ENCODE results near the gene FRAS1. TPM values are rescaled to one million over a fixed set of nuclear protein-coding genes. Genes with fewer than 3 reads are reported as not detected.

Gene FRAS1
- total and polyA plus RNA-seq, 9 of the 15 experiments (the other 6 are each of a cell fraction or from before 2014, with no cell fraction given) = under 0.01 to 0.11 (median 0.04) TPM; not detected in 2

GRCh38 chr4:78237360-78237759 is 180.2 kb downstream of the FRAS1 start:
- Histone ChIP-seq H3K9me1 (ENCODE audit: control insufficient read depth, insufficient read depth, low read length) (no peaks in the 10 kb centered on the region), H3K27me3 (ENCODE audit: control insufficient read depth in 2 of 2, insufficient read depth in 2 of 2, low read length in 2 of 2) (no peaks in the 10 kb centered on the region; a peak in 1 of 5 replicates), H3K4me3 (no peak overlapping the region), H3K9ac (ENCODE audit: insufficient read depth in 1 of 2, low read depth in 2 of 2, low read length in 2 of 2) (no peak overlapping the region), H3K36me3 (ENCODE audit: control insufficient read depth, insufficient read depth, low read length) (no peaks in the 10 kb centered on the region), H3K9me3 (replicated peaks; ENCODE audit: control insufficient read depth, insufficient read depth, low read depth, low read length) (no peaks in the 10 kb centered on the region), H3K79me2 (ENCODE audit: control insufficient read depth, insufficient read depth, low read length) (no peaks in the 10 kb centered on the region), H4K20me1 (replicated peaks; ENCODE audit: control insufficient read depth, insufficient read depth, low read length) (no peaks in the 10 kb centered on the region), H3K4me1 (replicated peaks in 1 of 2; ENCODE audit: control insufficient read depth in 2 of 2, insufficient read depth in 2 of 2, low read length in 2 of 2) (no peaks in the 10 kb centered on the region), H2AFZ (ENCODE audit: low read depth, low read length) (no peak overlapping the region), H3K27ac (ENCODE audit: extremely low read depth, low read depth, low read length) (no peak overlapping the region), H3K4me2 (ENCODE audit: insufficient read depth, low read length) (no peak overlapping the region)
- intact Hi-C loops (cut with micrococcal nuclease) = no loop called here
- no TSS peak for BruUV-seq (replicated peaks)
- ATAC-seq = no peak
- POLR2A ChIA-PET = no interaction called here
- CTCF ChIA-PET (ENCODE audit: low intra/inter-chr PET ratio) = no interaction called here
- no peak for DNase-seq (ENCODE audit: extremely low read depth in 1 of 4, low spot score in 3 of 4)
- no peak for FAIRE-seq
- in situ Hi-C loops (cut with MboI) = no loop called here
- TF ChIP-seq SIRT6 (IDR thresholded peaks at IDR 0.05; ENCODE audit: low read depth, low read length) (no peak), HLTF (IDR thresholded peaks at IDR 0.05) (no peak), ZZZ3 (IDR thresholded peaks at IDR 0.05) (no peak), ETS1 (conservative IDR thresholded peaks at IDR 0.05; ENCODE audit: control insufficient read depth, low read depth, low read length) (no peak), RFX1 (IDR thresholded peaks at IDR 0.05) (peak; percentile 56)
- WGBS (ENCODE audit: insufficient coverage, low coverage, missing lambda C conversion rate) = 0% methylated on average over 4 of the region's 4 CpGs

GRCh38 chr4:78242071-78242470 is 184.9 kb downstream of the FRAS1 start:
- CTCF ChIA-PET (ENCODE audit: low intra/inter-chr PET ratio) = no interaction called here
- TF ChIP-seq CEBPG (CRISPR knock-in tag; IDR thresholded peaks at IDR 0.05) (no peak), CEBPG (tag; conservative IDR thresholded peaks at IDR 0.05 in 1 of 2, IDR thresholded peaks at IDR 0.05 in 1 of 2) (no peak), CHAMP1 (IDR thresholded peaks at IDR 0.05) (no peak), ZNF717 (CRISPR knock-in tag; IDR thresholded peaks at IDR 0.05) (no peak), KLF1 (tag; IDR thresholded peaks at IDR 0.05) (no peak)
- H3K27ac ChIP-seq (ENCODE audit: extremely low read depth, low read depth, low read length) = no peak overlapping the region
- DNase-seq (ENCODE audit: extremely low read depth in 1 of 4, low spot score in 3 of 4) (no peak), ATAC-seq (no peak), FAIRE-seq (no peak)
- H3K4me2 ChIP-seq (ENCODE audit: insufficient read depth, low read length) = no peak overlapping the region
- POLR2A ChIA-PET = no interaction called here
- no peak overlapping the region for H2AFZ ChIP-seq (ENCODE audit: low read depth, low read length)
- H3K4me1 ChIP-seq (replicated peaks in 1 of 2; ENCODE audit: control insufficient read depth in 2 of 2, insufficient read depth in 2 of 2, low read length in 2 of 2) = no peaks in the 10 kb centered on the region
- no TSS peak for BruUV-seq (replicated peaks)
- no peaks in the 10 kb centered on the region for H3K9me1 ChIP-seq (ENCODE audit: control insufficient read depth, insufficient read depth, low read length)
- H3K27me3 ChIP-seq (ENCODE audit: control insufficient read depth in 2 of 2, insufficient read depth in 2 of 2, low read length in 2 of 2) = no peaks in the 10 kb centered on the region
- H3K4me3 ChIP-seq = no peak overlapping the region
- in situ Hi-C loops (cut with MboI) = no loop called here
- H3K79me2 ChIP-seq (ENCODE audit: control insufficient read depth, insufficient read depth, low read length) = no peaks in the 10 kb centered on the region
- H3K9ac ChIP-seq (ENCODE audit: insufficient read depth in 1 of 2, low read depth in 2 of 2, low read length in 2 of 2) = no peak overlapping the region
- H4K20me1 ChIP-seq (replicated peaks; ENCODE audit: control insufficient read depth, insufficient read depth, low read length) = no peaks in the 10 kb centered on the region
- no peaks in the 10 kb centered on the region for H3K36me3 ChIP-seq (ENCODE audit: control insufficient read depth, insufficient read depth, low read length)
- H3K9me3 ChIP-seq (replicated peaks; ENCODE audit: control insufficient read depth, insufficient read depth, low read depth, low read length) = no peaks in the 10 kb centered on the region
- intact Hi-C loops (cut with micrococcal nuclease) = no loop called here
